Neural crest cell (in vitro differentiated cells): ENCODE measurements around the gene CRTC2. TPM values are rescaled to one million over a fixed set of nuclear protein-coding genes. Genes with fewer than 3 reads are reported as not detected.
A peak's percentile ranks its signal among the peaks of the same experiment; 100 is the strongest.
"Not testable (repeated sequence)": the region's sequence is repeated elsewhere in the genome, so short reads cannot be mapped to it uniquely, and the experiment has no call there.

Source experiments
- DNase-seq: peaks from one replicate; pipeline ENCODE4 v3.0.0; 2021; ENCODE audit warnings: low read depth, mixed read lengths, low spot score
- H3K27ac Mint-ChIP-seq: one replicate; pipeline ENCODE4 v1.8.0; 2021; ENCODE audit warnings: mild to moderate bottlenecking, mixed read lengths; ENCODE audit not compliant: unreplicated experiment
- H3K27me3 Mint-ChIP-seq: 2 replicates; pipeline ENCODE4 v1.8.0; 2021; ENCODE audit warnings: low read depth, mild to moderate bottlenecking, mixed read lengths
- H3K36me3 Mint-ChIP-seq: 2 replicates; pipeline ENCODE4 v1.8.0; 2021; ENCODE audit warnings: low read depth, mild to moderate bottlenecking, mixed read lengths
- H3K4me1 Mint-ChIP-seq: 2 replicates; pipeline ENCODE4 v1.8.0; 2021; ENCODE audit warnings: mixed read lengths
- H3K4me3 Mint-ChIP-seq: one replicate; pipeline ENCODE4 v1.8.0; 2021; ENCODE audit warnings: mild to moderate bottlenecking, mixed read lengths
- H3K9me3 Mint-ChIP-seq: 2 replicates; pipeline ENCODE4 v1.8.0; 2021; ENCODE audit warnings: mixed read lengths
- long read RNA-seq: library from polyadenylated mRNA; unstranded; transcript quantifications from one replicate; pipeline ENCODE4 v2.0.0, GENCODE V29; 2020
- total RNA-seq: library from RNA; stranded (reverse); gene quantifications from 2 replicates; pipeline ENCODE4 v1.2.1, GENCODE V29; 2021
- TF ChIP-seq, protein P1 (sequence below): fragments of 200-600 bp; sonication (generic); conservative IDR thresholded peaks from 2 replicates; pipeline ENCODE4 v1.5.0; 2021; ENCODE audit warnings: antibody characterized with exemption, mild to moderate bottlenecking

The CRTC2 gene, protein sequence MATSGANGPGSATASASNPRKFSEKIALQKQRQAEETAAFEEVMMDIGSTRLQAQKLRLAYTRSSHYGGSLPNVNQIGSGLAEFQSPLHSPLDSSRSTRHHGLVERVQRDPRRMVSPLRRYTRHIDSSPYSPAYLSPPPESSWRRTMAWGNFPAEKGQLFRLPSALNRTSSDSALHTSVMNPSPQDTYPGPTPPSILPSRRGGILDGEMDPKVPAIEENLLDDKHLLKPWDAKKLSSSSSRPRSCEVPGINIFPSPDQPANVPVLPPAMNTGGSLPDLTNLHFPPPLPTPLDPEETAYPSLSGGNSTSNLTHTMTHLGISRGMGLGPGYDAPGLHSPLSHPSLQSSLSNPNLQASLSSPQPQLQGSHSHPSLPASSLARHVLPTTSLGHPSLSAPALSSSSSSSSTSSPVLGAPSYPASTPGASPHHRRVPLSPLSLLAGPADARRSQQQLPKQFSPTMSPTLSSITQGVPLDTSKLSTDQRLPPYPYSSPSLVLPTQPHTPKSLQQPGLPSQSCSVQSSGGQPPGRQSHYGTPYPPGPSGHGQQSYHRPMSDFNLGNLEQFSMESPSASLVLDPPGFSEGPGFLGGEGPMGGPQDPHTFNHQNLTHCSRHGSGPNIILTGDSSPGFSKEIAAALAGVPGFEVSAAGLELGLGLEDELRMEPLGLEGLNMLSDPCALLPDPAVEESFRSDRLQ
- total RNA-seq, result 34.1 and 34.7 TPM in 2 replicates
- long read RNA-seq, result 0 reads

DNA sequence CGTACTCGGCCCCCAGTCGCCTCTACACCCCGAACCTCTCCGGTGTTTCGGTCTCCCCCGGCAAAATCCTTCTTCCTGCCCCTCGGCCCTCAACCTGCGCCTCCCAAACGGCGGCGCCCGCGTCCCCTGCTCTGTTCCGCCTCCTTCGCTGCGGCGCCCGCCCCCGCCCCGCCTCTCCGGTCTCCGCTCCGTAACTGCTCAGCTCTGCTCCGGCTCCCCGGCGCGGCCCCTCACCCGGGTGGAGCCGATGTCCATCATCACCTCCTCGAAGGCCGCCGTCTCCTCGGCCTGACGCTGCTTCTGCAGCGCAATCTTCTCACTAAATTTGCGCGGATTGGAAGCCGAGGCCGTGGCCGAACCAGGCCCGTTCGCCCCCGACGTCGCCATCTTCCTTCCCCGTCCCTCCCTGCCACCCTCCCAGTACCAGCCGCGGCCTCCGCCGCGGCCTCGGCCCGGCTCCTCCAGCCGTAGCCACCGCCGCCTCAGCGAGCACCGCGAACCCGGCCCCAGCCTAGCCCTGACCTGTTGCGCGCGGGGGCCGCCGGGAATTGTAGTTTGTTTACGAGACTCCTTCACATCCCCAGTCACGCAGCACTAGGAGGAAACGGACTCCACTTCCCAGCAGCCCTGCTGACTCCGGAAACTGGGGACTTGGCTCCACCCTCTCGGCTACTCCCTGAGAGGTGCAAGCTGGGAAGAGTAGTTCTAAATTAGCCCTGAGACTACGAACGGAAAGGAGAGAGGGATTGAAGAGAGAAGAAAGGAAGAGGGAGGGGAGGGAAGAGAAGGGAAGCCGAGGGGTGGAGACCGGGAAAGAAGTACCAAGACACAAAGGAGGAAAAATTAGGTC lies at the start of gene CRTC2:
TSS of gene CRTC2 (minus strand) at position 502 of the 850 bp plus-strand sequence. CDS start at position 387, 115 bp downstream.
- peak within 1 kb of the TSS; percentile 88 for H3K4me3 Mint-ChIP-seq
- H3K36me3 Mint-ChIP-seq, result no peaks in the 10 kb centered on the region
- peaks cover 53% of the 10 kb centered on the region for H3K4me1 Mint-ChIP-seq
- TF ChIP-seq, protein P1, sequence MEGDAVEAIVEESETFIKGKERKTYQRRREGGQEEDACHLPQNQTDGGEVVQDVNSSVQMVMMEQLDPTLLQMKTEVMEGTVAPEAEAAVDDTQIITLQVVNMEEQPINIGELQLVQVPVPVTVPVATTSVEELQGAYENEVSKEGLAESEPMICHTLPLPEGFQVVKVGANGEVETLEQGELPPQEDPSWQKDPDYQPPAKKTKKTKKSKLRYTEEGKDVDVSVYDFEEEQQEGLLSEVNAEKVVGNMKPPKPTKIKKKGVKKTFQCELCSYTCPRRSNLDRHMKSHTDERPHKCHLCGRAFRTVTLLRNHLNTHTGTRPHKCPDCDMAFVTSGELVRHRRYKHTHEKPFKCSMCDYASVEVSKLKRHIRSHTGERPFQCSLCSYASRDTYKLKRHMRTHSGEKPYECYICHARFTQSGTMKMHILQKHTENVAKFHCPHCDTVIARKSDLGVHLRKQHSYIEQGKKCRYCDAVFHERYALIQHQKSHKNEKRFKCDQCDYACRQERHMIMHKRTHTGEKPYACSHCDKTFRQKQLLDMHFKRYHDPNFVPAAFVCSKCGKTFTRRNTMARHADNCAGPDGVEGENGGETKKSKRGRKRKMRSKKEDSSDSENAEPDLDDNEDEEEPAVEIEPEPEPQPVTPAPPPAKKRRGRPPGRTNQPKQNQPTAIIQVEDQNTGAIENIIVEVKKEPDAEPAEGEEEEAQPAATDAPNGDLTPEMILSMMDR, result no peak
- peak; percentile 93 for DNase-seq
- H3K27ac Mint-ChIP-seq, result peak within 1 kb of the TSS; percentile 98
- no peaks in the 10 kb centered on the region for H3K9me3 Mint-ChIP-seq
- H3K27me3 Mint-ChIP-seq, result peaks cover 2% of the 10 kb centered on the region

DNA sequence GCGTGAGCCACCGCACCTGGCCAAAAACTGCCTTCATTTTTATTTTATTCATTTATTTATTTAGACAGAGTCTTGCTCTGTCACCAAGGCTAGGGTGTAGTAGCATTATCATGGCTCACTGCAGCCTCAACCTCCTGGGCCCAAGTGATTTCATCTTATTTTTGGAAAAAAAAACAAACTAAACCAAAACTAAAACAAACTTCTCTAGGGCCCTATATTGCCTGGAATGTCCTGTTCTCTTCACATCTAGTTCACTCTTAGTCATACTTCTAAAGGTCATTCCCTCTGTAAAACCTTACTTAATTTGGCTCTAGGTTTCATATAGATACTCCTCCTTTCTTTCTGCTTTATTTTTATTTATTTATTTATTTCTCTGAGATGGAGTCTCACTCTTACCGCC lies 47.7 kb upstream of the CRTC2 start:
- Mint-ChIP-seq H3K4me3 (no peak overlapping the region), H3K27ac (no peak overlapping the region), H3K27me3 (no peaks in the 10 kb centered on the region), H3K9me3 (no peaks in the 10 kb centered on the region), H3K36me3 (no peaks in the 10 kb centered on the region), H3K4me1 (no peaks in the 10 kb centered on the region)
- TF ChIP-seq, protein P1, result no peak
- no peak for DNase-seq

DNA sequence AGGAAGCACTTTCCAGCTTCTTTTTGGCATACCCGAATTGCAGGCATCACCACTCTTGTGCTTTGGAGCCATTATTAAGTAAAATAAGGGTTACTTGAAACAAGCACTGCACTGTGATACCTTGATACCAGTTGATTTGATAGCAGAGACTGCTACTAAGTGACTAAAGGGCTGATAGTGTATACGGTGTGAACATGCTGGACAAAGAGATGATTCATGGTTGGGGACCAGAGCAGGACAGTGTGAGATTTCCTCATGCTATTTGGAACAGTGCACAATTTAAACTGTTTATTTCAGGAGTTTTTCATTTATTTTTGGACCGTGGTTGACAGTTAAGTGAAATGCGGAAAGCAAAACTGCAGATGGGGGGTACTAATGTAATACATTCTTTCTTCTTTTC lies 42.0 kb upstream of the CRTC2 start:
- Mint-ChIP-seq H3K36me3 (peaks cover 4% of the 10 kb centered on the region), H3K4me3 (no peak overlapping the region), H3K9me3 (no peaks in the 10 kb centered on the region), H3K27ac (no peak overlapping the region), H3K4me1 (peaks cover 2% of the 10 kb centered on the region), H3K27me3 (no peaks in the 10 kb centered on the region)
- no peak for DNase-seq
- TF ChIP-seq, protein P1, result no peak

DNA sequence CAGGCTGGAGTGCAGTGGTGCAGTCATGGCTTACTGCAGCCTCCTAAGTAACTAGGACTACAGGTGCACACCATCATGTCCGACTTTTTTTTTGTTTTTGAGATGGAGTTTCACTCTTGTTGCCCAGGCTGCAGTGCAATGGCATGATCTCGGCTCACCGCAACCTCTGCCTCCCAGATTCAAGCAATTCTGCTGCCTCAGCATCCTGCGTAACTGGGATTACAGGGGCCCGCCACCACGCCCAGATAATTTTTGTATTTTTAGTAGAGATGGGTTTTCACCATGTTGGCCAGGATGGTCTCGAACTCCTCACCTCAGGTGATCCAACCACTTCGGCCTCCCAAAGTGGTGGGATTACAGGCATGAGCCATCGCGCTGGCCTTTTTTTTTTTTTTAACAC lies 38.5 kb upstream of the CRTC2 start:
- DNase-seq, H3K27ac Mint-ChIP-seq, H3K9me3 Mint-ChIP-seq, H3K27me3 Mint-ChIP-seq: not testable (repeated sequence)
- Mint-ChIP-seq H3K4me3 (peak overlapping the region; percentile 23), H3K36me3 (peaks cover 14% of the 10 kb centered on the region), H3K4me1 (peaks cover 13% of the 10 kb centered on the region)

DNA sequence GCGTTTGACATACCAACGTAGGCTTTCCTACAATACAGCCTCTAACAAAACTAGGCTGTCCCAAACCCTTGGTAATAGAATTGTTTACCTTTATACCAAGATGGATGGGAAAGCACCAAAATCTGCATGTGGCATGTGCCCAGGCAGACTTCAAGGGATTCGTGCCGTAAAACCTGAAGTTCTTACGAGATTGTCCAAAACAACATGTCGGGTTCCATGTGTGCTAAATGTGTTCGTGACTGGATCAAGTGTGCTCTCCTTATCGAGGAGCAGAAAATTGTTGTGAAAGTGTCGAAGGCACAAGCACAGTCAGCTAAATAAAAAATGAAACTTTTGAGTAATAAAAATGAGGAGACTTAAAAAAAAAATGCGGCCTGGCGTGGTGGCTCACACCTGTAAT lies 37.2 kb upstream of the CRTC2 start:
- TF ChIP-seq, protein P1, result no peak
- Mint-ChIP-seq H3K9me3 (peaks cover under 1% of the 10 kb centered on the region), H3K36me3 (peaks cover 24% of the 10 kb centered on the region), H3K27ac (no peak overlapping the region), H3K4me1 (peaks cover 23% of the 10 kb centered on the region), H3K27me3 (no peaks in the 10 kb centered on the region), H3K4me3 (peak overlapping the region; percentile 75)
- no peak for DNase-seq
